ENCODE data around the gene BEST1. TPM values are rescaled to one million over a fixed set of nuclear protein-coding genes. Genes with fewer than 3 reads are reported as not detected.

The BEST1 gene
- total RNA-seq, 1 donor from 2014 or later: 0.58 TPM

DNA sequence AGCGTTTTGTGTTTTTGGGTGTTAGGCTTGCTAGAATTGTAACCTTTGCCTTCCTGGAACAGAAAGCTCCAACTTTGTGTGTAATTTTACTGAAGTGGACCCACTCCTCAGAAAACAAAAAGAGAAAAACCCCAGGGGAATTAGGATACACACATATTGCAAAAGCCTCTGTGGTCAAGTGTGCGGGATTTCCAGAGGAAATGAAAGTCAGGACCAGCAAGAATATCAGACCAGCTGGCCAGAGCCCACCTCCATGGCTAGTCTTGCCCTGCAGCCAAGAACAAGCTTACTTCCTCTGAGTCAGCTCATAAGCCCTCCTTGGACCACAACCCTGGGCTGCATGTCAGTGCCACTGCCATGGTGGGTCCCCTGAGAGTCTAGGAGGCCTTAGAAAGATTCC is 54.3 kb downstream of the BEST1 start:
- Histone ChIP-seq H3K27ac (replicated peaks) (no peak overlapping the region), H3K4me1 (peaks cover 6% of the 10 kb centered on the region), H3K36me3 (no peaks in the 10 kb centered on the region), H3K9me3 (replicated peaks) (peaks cover 4% of the 10 kb centered on the region), H3K4me3 (no peak overlapping the region), H3K27me3 (ENCODE audit: low read depth) (no peaks in the 10 kb centered on the region)
- DNase-seq: no peak
- intact Hi-C loops (cut with micrococcal nuclease): no loop called here
- TF ChIP-seq, protein P1, sequence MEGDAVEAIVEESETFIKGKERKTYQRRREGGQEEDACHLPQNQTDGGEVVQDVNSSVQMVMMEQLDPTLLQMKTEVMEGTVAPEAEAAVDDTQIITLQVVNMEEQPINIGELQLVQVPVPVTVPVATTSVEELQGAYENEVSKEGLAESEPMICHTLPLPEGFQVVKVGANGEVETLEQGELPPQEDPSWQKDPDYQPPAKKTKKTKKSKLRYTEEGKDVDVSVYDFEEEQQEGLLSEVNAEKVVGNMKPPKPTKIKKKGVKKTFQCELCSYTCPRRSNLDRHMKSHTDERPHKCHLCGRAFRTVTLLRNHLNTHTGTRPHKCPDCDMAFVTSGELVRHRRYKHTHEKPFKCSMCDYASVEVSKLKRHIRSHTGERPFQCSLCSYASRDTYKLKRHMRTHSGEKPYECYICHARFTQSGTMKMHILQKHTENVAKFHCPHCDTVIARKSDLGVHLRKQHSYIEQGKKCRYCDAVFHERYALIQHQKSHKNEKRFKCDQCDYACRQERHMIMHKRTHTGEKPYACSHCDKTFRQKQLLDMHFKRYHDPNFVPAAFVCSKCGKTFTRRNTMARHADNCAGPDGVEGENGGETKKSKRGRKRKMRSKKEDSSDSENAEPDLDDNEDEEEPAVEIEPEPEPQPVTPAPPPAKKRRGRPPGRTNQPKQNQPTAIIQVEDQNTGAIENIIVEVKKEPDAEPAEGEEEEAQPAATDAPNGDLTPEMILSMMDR (IDR thresholded peaks at IDR 0.05; ENCODE audit: borderline replicate concordance): no peak

DNA sequence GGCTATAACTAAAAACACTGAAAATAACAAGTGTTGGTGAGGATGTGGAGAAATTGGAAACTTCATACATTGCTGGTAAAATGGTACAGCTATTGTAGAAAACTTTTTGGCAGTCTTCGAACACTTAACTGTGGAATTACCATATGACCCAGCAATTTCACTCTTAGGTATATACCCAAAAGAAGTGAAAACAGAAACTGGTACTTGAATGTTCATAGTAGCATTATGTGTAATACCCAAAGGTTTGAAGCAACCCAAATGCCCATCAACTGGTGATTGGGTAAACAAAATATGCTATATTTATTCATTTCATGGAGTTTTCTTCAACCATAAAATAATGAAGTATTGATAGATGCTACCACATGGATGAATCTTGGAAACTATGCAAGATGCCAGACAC is 58.0 kb downstream of the BEST1 start:
- no peak for DNase-seq
- no peak overlapping the region for H3K27ac ChIP-seq (replicated peaks)
- H3K4me3 ChIP-seq: no peak overlapping the region
- H3K36me3 ChIP-seq: no peaks in the 10 kb centered on the region
- TF ChIP-seq, protein P1 (IDR thresholded peaks at IDR 0.05; ENCODE audit: borderline replicate concordance): no peak
- H3K4me1 ChIP-seq: peaks cover 3% of the 10 kb centered on the region
- intact Hi-C loops (cut with micrococcal nuclease): no loop called here
- no peaks in the 10 kb centered on the region for H3K27me3 ChIP-seq (ENCODE audit: low read depth)
- H3K9me3 ChIP-seq (replicated peaks): no peaks in the 10 kb centered on the region

DNA sequence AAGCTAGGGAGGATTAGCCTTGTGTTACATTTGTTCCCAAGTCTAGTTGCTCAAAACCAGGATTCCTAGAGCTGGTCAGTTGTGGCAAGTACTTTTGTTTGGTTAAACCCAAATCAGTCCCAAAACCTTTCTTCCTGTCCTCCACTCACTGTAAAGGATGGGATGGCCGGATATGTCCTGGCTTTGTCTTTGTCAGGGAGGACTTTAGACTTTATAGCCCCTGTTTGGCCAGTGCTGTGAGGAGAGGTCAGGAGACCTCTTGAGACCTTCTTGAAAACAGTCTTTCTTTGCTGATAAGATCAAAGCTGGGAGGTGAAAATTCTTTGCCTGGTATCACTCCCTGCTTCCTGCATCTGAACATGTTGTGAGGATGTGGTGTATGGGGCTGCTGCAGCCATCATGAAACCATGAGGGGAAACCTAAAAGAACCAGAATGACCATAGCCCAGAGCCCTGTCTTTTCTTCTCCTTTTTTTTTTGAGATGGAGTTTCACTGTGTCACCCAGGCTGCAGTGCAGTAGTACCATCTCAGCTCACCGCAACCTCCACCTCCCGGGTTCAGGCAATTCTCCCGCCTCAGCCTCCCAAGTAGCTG is 60.9 kb downstream of the BEST1 start:
- H3K4me3 ChIP-seq: no peak overlapping the region
- H3K36me3 ChIP-seq: no peaks in the 10 kb centered on the region
- TF ChIP-seq, protein P1 (IDR thresholded peaks at IDR 0.05; ENCODE audit: borderline replicate concordance): no peak
- H3K9me3 ChIP-seq (replicated peaks): no peaks in the 10 kb centered on the region
- no peak overlapping the region for H3K27ac ChIP-seq (replicated peaks)
- no peaks in the 10 kb centered on the region for H3K4me1 ChIP-seq
- no peak for DNase-seq
- intact Hi-C loops (cut with micrococcal nuclease): no loop called here
- no peaks in the 10 kb centered on the region for H3K27me3 ChIP-seq (ENCODE audit: low read depth)

DNA sequence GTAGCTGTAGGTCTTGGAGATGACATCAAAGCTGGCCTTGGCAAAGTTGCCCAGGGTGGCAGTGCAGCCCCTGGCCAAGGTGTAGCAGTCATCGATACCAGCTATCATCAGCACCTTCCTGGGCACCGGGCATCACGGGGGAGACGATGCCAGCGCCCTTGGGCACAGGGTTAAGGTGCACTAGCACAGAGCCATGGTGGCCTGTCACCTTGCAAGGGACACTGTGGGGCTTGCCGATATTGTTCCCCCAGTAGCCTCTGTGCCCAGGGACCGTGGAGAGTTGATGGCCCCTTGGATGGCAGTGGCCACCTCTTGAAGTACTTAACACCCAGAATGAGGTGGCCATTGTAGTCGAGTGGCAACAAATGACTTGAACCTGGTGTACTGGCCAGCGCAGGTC is 61.7 kb downstream of the BEST1 start:
- DNase-seq: no peak
- H3K4me3 ChIP-seq: no peak overlapping the region
- TF ChIP-seq, protein P1 (IDR thresholded peaks at IDR 0.05; ENCODE audit: borderline replicate concordance): no peak
- H3K27ac ChIP-seq (replicated peaks): no peak overlapping the region
- no peaks in the 10 kb centered on the region for H3K36me3 ChIP-seq
- intact Hi-C loops (cut with micrococcal nuclease): no loop called here
- H3K4me1 ChIP-seq: no peaks in the 10 kb centered on the region
- no peaks in the 10 kb centered on the region for H3K27me3 ChIP-seq (ENCODE audit: low read depth)
- H3K9me3 ChIP-seq (replicated peaks): no peaks in the 10 kb centered on the region

DNA sequence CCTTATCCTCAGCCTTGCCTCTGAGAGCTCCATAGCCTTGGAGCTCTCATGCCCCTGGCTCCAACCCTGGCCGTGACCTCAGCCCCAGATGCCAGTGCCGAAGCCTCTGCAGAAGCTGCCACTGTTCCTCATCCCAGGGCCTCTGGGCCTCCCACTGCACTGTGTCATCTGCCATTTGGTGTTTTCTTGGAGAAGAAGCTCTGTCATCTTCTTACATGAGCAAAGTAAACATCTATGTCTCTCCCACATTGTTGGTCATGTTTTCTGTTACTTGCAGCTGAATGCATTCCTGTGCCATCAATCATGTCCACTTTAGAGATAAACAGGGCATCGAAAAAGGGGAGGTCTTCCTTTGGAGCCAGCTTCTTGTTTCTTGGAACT is 62.3 kb downstream of the BEST1 start:
- Histone ChIP-seq H3K36me3 (no peaks in the 10 kb centered on the region), H3K27me3 (ENCODE audit: low read depth) (no peaks in the 10 kb centered on the region), H3K27ac (replicated peaks) (no peak overlapping the region), H3K4me3 (no peak overlapping the region), H3K4me1 (no peaks in the 10 kb centered on the region), H3K9me3 (replicated peaks) (no peaks in the 10 kb centered on the region)
- intact Hi-C loops (cut with micrococcal nuclease): no loop called here
- DNase-seq: no peak
- TF ChIP-seq, protein P1 (IDR thresholded peaks at IDR 0.05; ENCODE audit: borderline replicate concordance): no peak

Measured in left ventricle myocardium inferior (tissue), 1 donor.